Peyer's patch (tissue), 4 donors: ENCODE data around the gene SEMA5A.

ENCODE experiments used
- CTCF ChIP-seq, 6 experiments: fragments of 450-650 bp in 4 of 6; fragments of 200-600 bp in 2 of 6; sonication (generic) in 1 of 6; IDR thresholded peaks; one replicate each; pipeline ENCODE4 v1.5.1; 2017 to 2019; ENCODE audit warnings: antibody characterized with exemption in 6 of 6, mild to moderate bottlenecking in 3 of 6, moderate library complexity in 1 of 6
- POLR2A ChIP-seq, 2 donors: fragments of 450-650 bp; IDR thresholded peaks; one replicate each; pipeline ENCODE4 v1.5.1; 2017; ENCODE audit warnings: antibody characterized with exemption in 2 of 2, mild to moderate bottlenecking in 2 of 2, moderate library complexity in 2 of 2

- TF ChIP-seq CTCF (IDR thresholded peaks at IDR 0.05), result no peak
- TF ChIP-seq POLR2A (IDR thresholded peaks at IDR 0.05), result no peak
Measured at GRCh38 chr5:9429691-9430215, 116.1 kb downstream of the SEMA5A start.
